ENCODE results near the gene TPSB2.
"Not testable (repeated sequence)": the region's sequence is repeated elsewhere in the genome, so short reads cannot be mapped to it uniquely, and the experiment has no call there.

The TPSB2 gene

GRCh38 chr16:1201444-1201843, 28.5 kb downstream of the TPSB2 start:
- Histone ChIP-seq H3K4me3 (ENCODE audit: low read depth in 1 of 2, low read length in 2 of 2) (no peak overlapping the region), H3K4me1 (ENCODE audit: control insufficient read depth in 1 of 2, insufficient read depth in 2 of 2, low read length in 2 of 2) (no peaks in the 10 kb centered on the region), H3K27me3 (ENCODE audit: control insufficient read depth in 1 of 2, insufficient read depth in 2 of 2, low read length in 2 of 2) (no peaks in the 10 kb centered on the region), H3K27ac (ENCODE audit: low read depth, low read length) (no peak overlapping the region), H3K36me3 (ENCODE audit: control insufficient read depth in 1 of 2, insufficient read depth in 2 of 2, low read length in 2 of 2) (no peaks in the 10 kb centered on the region), H3K9me3 (ENCODE audit: control insufficient read depth in 1 of 2, low read length in 2 of 2) (no peaks in the 10 kb centered on the region), H3K9ac (ENCODE audit: low read depth in 1 of 2, low read length in 2 of 2) (no peak overlapping the region)

DNA sequence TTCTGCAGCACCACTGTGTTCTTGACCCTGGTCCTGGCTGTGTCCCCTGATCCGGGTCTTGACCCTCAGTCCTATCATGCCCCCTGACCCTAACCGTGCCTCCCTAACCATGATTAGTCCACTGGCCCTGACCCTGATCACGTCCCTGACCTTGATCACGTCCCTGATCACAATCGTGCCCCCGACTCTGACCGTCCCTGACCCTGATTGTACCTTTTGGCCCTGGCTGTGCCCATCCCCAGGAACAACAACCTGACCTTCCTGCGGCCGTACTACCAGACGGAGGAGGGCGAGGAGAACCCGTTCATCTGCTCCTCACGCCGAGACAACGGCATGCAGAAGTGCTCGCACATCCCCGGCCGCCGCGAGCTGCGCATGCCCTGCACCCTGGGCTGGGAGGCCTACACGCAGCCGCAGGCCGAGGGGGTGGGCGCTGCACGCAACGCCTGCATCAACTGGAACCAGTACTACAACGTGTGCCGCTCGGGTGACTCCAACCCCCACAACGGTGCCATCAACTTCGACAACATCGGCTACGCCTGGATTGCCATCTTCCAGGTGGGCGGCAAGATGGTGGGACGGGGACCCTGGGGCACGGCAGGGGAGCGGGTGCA, 29.9 kb downstream of the TPSB2 start:
- Histone ChIP-seq H3K27ac (ENCODE audit: low read depth, low read length) (no peak overlapping the region), H3K9ac (ENCODE audit: low read depth in 1 of 2, low read length in 2 of 2) (no peak overlapping the region), H3K4me1 (ENCODE audit: control insufficient read depth in 1 of 2, insufficient read depth in 2 of 2, low read length in 2 of 2) (no peaks in the 10 kb centered on the region), H3K36me3 (ENCODE audit: control insufficient read depth in 1 of 2, insufficient read depth in 2 of 2, low read length in 2 of 2) (no peaks in the 10 kb centered on the region), H3K9me3 (ENCODE audit: control insufficient read depth in 1 of 2, low read length in 2 of 2) (no peaks in the 10 kb centered on the region), H3K4me3 (ENCODE audit: low read depth in 1 of 2, low read length in 2 of 2) (no peak overlapping the region), H3K27me3 (ENCODE audit: control insufficient read depth in 1 of 2, insufficient read depth in 2 of 2, low read length in 2 of 2) (no peaks in the 10 kb centered on the region)

DNA sequence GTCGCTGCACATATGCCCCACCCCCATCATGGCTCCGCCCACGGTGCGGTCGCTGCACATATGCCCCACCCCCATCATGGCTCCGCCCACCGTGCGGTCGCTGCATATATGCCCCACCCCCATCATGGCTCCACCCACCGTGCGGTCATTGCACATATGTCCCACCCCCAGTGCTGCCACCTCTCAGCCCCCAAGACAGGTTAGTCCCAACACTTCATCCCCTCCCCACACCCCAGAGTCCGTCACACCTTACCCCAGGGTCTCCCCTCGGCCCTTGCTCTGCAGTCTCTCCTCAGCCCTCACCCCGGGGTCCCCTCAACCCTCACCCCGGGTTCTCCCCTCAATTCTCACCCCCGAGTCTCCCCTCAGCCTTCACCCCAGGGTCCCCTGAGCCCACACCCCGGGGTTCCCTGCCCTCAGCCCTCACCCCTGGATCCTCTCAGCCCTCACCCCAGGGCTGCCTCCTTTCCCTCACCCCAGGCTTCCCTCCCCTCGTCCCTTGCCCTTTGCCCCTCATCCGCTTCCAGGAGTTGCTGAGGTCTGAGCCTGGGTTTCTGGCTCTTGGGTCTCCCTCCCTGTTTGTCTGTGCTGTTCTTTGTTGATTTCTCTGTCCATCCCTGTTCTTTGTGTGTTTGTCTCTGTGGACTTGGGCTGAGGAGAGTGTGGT, 30.5 kb downstream of the TPSB2 start:
- H3K36me3 ChIP-seq (ENCODE audit: control insufficient read depth in 1 of 2, insufficient read depth in 2 of 2, low read length in 2 of 2), result no peaks in the 10 kb centered on the region

DNA sequence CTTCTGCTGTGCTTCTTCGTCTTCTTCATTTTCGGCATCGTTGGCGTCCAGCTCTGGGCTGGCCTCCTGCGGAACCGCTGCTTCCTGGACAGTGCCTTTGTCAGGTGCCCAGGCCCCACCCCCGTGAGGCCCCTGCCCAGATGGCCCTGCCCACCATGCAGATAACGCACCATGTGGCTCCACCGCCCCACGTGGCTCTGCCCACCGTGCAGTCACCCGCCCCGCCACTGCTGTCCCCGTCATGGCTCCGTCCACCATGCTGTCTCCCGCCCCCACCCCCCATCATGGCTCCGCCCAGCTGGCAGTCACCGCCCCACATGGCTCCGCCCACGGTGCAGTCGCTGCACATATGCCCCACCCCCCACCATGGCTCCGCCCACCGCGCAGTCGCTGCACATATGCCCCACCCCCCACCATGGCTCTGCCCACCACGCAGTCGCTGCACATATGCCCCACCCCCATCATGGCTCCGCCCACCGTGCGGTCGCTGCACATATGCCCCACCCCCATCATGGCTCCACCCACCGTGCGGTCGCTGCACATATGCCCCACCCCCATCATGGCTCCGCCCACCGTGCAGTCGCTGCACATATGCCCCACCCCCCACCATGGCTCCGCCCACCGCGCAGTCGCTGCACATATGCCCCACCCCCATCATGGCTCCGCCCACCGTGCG, 31.2 kb downstream of the TPSB2 start:
- not testable (repeated sequence) for H3K9me3 ChIP-seq (ENCODE audit: control insufficient read depth in 1 of 2, low read length in 2 of 2); H3K9ac ChIP-seq (ENCODE audit: low read depth in 1 of 2, low read length in 2 of 2); H3K27me3 ChIP-seq (ENCODE audit: control insufficient read depth in 1 of 2, insufficient read depth in 2 of 2, low read length in 2 of 2); H3K4me3 ChIP-seq (ENCODE audit: low read depth in 1 of 2, low read length in 2 of 2); H3K4me1 ChIP-seq (ENCODE audit: control insufficient read depth in 1 of 2, insufficient read depth in 2 of 2, low read length in 2 of 2); H3K36me3 ChIP-seq (ENCODE audit: control insufficient read depth in 1 of 2, insufficient read depth in 2 of 2, low read length in 2 of 2); H3K27ac ChIP-seq (ENCODE audit: low read depth, low read length)

More for the DNA sequence above, 30.5 kb downstream of the TPSB2 start:
- H3K4me3 ChIP-seq (ENCODE audit: low read depth in 1 of 2, low read length in 2 of 2), result no peak overlapping the region
- no peaks in the 10 kb centered on the region for H3K9me3 ChIP-seq (ENCODE audit: control insufficient read depth in 1 of 2, low read length in 2 of 2)
- H3K4me1 ChIP-seq (ENCODE audit: control insufficient read depth in 1 of 2, insufficient read depth in 2 of 2, low read length in 2 of 2), result no peaks in the 10 kb centered on the region
- no peak overlapping the region for H3K9ac ChIP-seq (ENCODE audit: low read depth in 1 of 2, low read length in 2 of 2)
- no peak overlapping the region for H3K27ac ChIP-seq (ENCODE audit: low read depth, low read length)
- H3K27me3 ChIP-seq (ENCODE audit: control insufficient read depth in 1 of 2, insufficient read depth in 2 of 2, low read length in 2 of 2), result no peaks in the 10 kb centered on the region

DNA sequence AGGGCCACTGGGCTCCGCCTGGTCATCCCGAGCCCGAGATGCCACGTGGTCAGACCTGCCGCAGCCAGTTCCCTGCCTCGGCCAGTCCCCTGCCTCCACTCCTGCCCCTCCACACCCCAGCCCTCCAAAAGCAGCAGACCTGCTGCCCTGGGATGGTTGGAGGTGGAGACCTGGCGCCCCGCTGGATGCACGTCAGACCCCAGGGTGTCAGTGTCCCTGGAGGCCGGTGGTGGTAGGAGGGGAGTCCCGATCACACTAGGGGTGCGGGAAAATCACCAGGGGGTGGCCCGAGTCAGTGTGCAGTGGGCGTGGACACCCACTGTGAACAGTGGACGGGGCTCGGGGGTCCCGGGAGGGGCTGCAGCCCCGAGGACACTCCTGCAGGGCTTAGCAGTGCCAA, 31.8 kb downstream of the TPSB2 start:
- Histone ChIP-seq H3K9ac (ENCODE audit: low read depth in 1 of 2, low read length in 2 of 2) (no peak overlapping the region), H3K4me1 (ENCODE audit: control insufficient read depth in 1 of 2, insufficient read depth in 2 of 2, low read length in 2 of 2) (peaks cover 0 to 10% of the 10 kb centered on the region in 2 donors), H3K27me3 (ENCODE audit: control insufficient read depth in 1 of 2, insufficient read depth in 2 of 2, low read length in 2 of 2) (no peaks in the 10 kb centered on the region), H3K4me3 (ENCODE audit: low read depth in 1 of 2, low read length in 2 of 2) (no peak overlapping the region), H3K27ac (ENCODE audit: low read depth, low read length) (no peak overlapping the region), H3K9me3 (ENCODE audit: control insufficient read depth in 1 of 2, low read length in 2 of 2) (no peaks in the 10 kb centered on the region), H3K36me3 (ENCODE audit: control insufficient read depth in 1 of 2, insufficient read depth in 2 of 2, low read length in 2 of 2) (no peaks in the 10 kb centered on the region)

- H3K27ac ChIP-seq (ENCODE audit: low read depth, low read length), result no peak overlapping the region
- H3K4me1 ChIP-seq (ENCODE audit: control insufficient read depth in 1 of 2, insufficient read depth in 2 of 2, low read length in 2 of 2), result peaks cover 0 to 14% of the 10 kb centered on the region in 2 donors
- no peak overlapping the region for H3K9ac ChIP-seq (ENCODE audit: low read depth in 1 of 2, low read length in 2 of 2)
- no peak overlapping the region for H3K4me3 ChIP-seq (ENCODE audit: low read depth in 1 of 2, low read length in 2 of 2)
- H3K27me3 ChIP-seq (ENCODE audit: control insufficient read depth in 1 of 2, insufficient read depth in 2 of 2, low read length in 2 of 2), result no peaks in the 10 kb centered on the region
- no peaks in the 10 kb centered on the region for H3K9me3 ChIP-seq (ENCODE audit: control insufficient read depth in 1 of 2, low read length in 2 of 2)
- H3K36me3 ChIP-seq (ENCODE audit: control insufficient read depth in 1 of 2, insufficient read depth in 2 of 2, low read length in 2 of 2), result no peaks in the 10 kb centered on the region
Observed at GRCh38 chr16:1197237-1197866, 32.6 kb downstream of the TPSB2 start.

GRCh38 chr16:1196494-1196893, 33.5 kb downstream of the TPSB2 start:
- H3K4me3 ChIP-seq (ENCODE audit: low read depth in 1 of 2, low read length in 2 of 2), result no peak overlapping the region
- H3K36me3 ChIP-seq (ENCODE audit: control insufficient read depth in 1 of 2, insufficient read depth in 2 of 2, low read length in 2 of 2), result no peaks in the 10 kb centered on the region
- H3K27ac ChIP-seq (ENCODE audit: low read depth, low read length), result no peak overlapping the region
- H3K4me1 ChIP-seq (ENCODE audit: control insufficient read depth in 1 of 2, insufficient read depth in 2 of 2, low read length in 2 of 2), result peaks cover 0 to 14% of the 10 kb centered on the region in 2 donors
- H3K27me3 ChIP-seq (ENCODE audit: control insufficient read depth in 1 of 2, insufficient read depth in 2 of 2, low read length in 2 of 2), result no peaks in the 10 kb centered on the region
- no peak overlapping the region for H3K9ac ChIP-seq (ENCODE audit: low read depth in 1 of 2, low read length in 2 of 2)
- H3K9me3 ChIP-seq (ENCODE audit: control insufficient read depth in 1 of 2, low read length in 2 of 2), result no peaks in the 10 kb centered on the region

DNA sequence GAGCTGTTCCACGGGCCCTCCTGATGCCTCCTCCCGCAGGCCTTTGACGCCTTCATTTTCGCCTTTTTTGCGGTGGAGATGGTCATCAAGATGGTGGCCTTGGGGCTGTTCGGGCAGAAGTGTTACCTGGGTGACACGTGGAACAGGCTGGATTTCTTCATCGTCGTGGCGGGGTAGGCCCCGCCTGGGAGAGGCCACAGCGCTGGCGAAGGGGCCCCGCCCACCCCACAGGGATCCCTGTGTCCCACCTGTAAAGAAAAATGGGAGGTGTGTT, 34.7 kb downstream of the TPSB2 start:
- H3K9ac ChIP-seq (ENCODE audit: low read depth in 1 of 2, low read length in 2 of 2), result no peak overlapping the region
- H3K4me3 ChIP-seq (ENCODE audit: low read depth in 1 of 2, low read length in 2 of 2), result no peak overlapping the region
- H3K4me1 ChIP-seq (ENCODE audit: control insufficient read depth in 1 of 2, insufficient read depth in 2 of 2, low read length in 2 of 2), result peaks cover 0 to 14% of the 10 kb centered on the region in 2 donors
- no peaks in the 10 kb centered on the region for H3K36me3 ChIP-seq (ENCODE audit: control insufficient read depth in 1 of 2, insufficient read depth in 2 of 2, low read length in 2 of 2)
- no peak overlapping the region for H3K27ac ChIP-seq (ENCODE audit: low read depth, low read length)
- no peaks in the 10 kb centered on the region for H3K9me3 ChIP-seq (ENCODE audit: control insufficient read depth in 1 of 2, low read length in 2 of 2)
- H3K27me3 ChIP-seq (ENCODE audit: control insufficient read depth in 1 of 2, insufficient read depth in 2 of 2, low read length in 2 of 2), result no peaks in the 10 kb centered on the region

- no peaks in the 10 kb centered on the region for H3K9me3 ChIP-seq (ENCODE audit: control insufficient read depth in 1 of 2, low read length in 2 of 2)
- H3K27me3 ChIP-seq (ENCODE audit: control insufficient read depth in 1 of 2, insufficient read depth in 2 of 2, low read length in 2 of 2), result no peaks in the 10 kb centered on the region
- H3K4me3 ChIP-seq (ENCODE audit: low read depth in 1 of 2, low read length in 2 of 2), result no peak overlapping the region
- H3K9ac ChIP-seq (ENCODE audit: low read depth in 1 of 2, low read length in 2 of 2), result no peak overlapping the region
- no peak overlapping the region for H3K27ac ChIP-seq (ENCODE audit: low read depth, low read length)
- peaks cover 0 to 14% of the 10 kb centered on the region in 2 donors for H3K4me1 ChIP-seq (ENCODE audit: control insufficient read depth in 1 of 2, insufficient read depth in 2 of 2, low read length in 2 of 2)
- H3K36me3 ChIP-seq (ENCODE audit: control insufficient read depth in 1 of 2, insufficient read depth in 2 of 2, low read length in 2 of 2), result no peaks in the 10 kb centered on the region
Observed at GRCh38 chr16:1194665-1195392, 35.2 kb downstream of the TPSB2 start.
